GM23248 (cell line): ENCODE data around the gene SLAMF1. TPM values are rescaled to one million over a fixed set of nuclear protein-coding genes. Genes with fewer than 3 reads are reported as not detected.

Experiments
- DNase-seq: peaks from one replicate; pipeline ENCODE4 v3.0.0-alpha.2; 2015
- H2AFZ ChIP-seq: fragments of 200-600 bp; sonication (generic); 2 replicates; pipeline ENCODE4 v1.6.1; 2016; ENCODE audit warnings: antibody characterized with exemption
- H3F3A ChIP-seq: fragments of 200-600 bp; sonication (generic); 2 replicates; pipeline ENCODE4 v1.6.1; 2016; ENCODE audit warnings: mild to moderate bottlenecking, antibody characterized with exemption, mixed run types; ENCODE audit not compliant: insufficient read depth
- H3K27ac ChIP-seq: fragments of 200-600 bp; sonication (generic); 2 replicates; pipeline ENCODE4 v1.5.1; 2016; ENCODE audit warnings: mild to moderate bottlenecking
- H3K27me3 ChIP-seq: fragments of 200-600 bp; sonication (generic); replicated peaks from 2 replicates; pipeline ENCODE4 v1.6.1; 2016; ENCODE audit warnings: mild to moderate bottlenecking; ENCODE audit not compliant: insufficient read depth
- H3K36me3 ChIP-seq: fragments of 200-600 bp; sonication (generic); 2 replicates; pipeline ENCODE4 v1.6.1; 2016; ENCODE audit warnings: low read depth, mild to moderate bottlenecking
- H3K4me1 ChIP-seq: fragments of 200-600 bp; sonication (generic); 2 replicates; pipeline ENCODE4 v1.6.1; 2016; ENCODE audit warnings: mild to moderate bottlenecking; ENCODE audit not compliant: insufficient read depth
- H3K4me2 ChIP-seq: fragments of 200-600 bp; sonication (generic); one replicate; pipeline ENCODE4 v1.6.1; 2016; ENCODE audit warnings: mild to moderate bottlenecking; ENCODE audit not compliant: unreplicated experiment
- H3K4me3 ChIP-seq: fragments of 200-600 bp; sonication (generic); 2 replicates; pipeline ENCODE4 v1.5.1; 2016; ENCODE audit warnings: mild to moderate bottlenecking
- H3K79me2 ChIP-seq: fragments of 200-600 bp; sonication (generic); 2 replicates; pipeline ENCODE4 v1.6.1; 2016; ENCODE audit warnings: mild to moderate bottlenecking; ENCODE audit not compliant: insufficient read depth
- H3K9ac ChIP-seq: fragments of 200-600 bp; sonication (generic); 2 replicates; pipeline ENCODE4 v1.6.1; 2016; ENCODE audit warnings: mild to moderate bottlenecking
- H3K9me2 ChIP-seq: fragments of 200-600 bp; sonication (generic); 2 replicates; pipeline ENCODE4 v1.6.1; 2016; ENCODE audit warnings: mixed run types, mild to moderate bottlenecking, moderate library complexity; ENCODE audit not compliant: insufficient read depth
- H3K9me3 ChIP-seq: fragments of 200-600 bp; sonication (generic); one replicate; pipeline ENCODE4 v1.6.1; 2017; ENCODE audit warnings: low read depth
- H4K20me1 ChIP-seq: fragments of 200-600 bp; sonication (generic); 2 replicates; pipeline ENCODE4 v1.6.0; 2016; ENCODE audit not compliant: insufficient read depth
- EZH2 ChIP-seq: fragments of 200-600 bp; sonication (generic); IDR thresholded peaks from 2 replicates; pipeline ENCODE4 v1.6.1; 2018; ENCODE audit warnings: antibody characterized with exemption, mild to moderate bottlenecking; ENCODE audit not compliant: insufficient read depth, poor library complexity, severe bottlenecking
- EZH2phosphoT487 ChIP-seq: fragments of 200-600 bp; sonication (generic); IDR thresholded peaks from 2 replicates; pipeline ENCODE4 v1.6.1; 2018; ENCODE audit warnings: antibody characterized with exemption, moderate library complexity, mild to moderate bottlenecking, low read depth; ENCODE audit not compliant: insufficient read depth
- WGBS, 2 experiments: methylation state at CpG; one replicate each; pipeline ENCODE4 v1.1.6; 2015 to 2017; ENCODE audit warnings: low lambda C conversion rate in 2 of 2, low coverage in 1 of 2; ENCODE audit errors: missing lambda C conversion rate in 2 of 2; 5-methylcytosine and 5-hydroxymethylcytosine counted together
- in situ Hi-C: fragments of 300-500 bp; cut with MboI; formaldehyde crosslinking; loops from 2 replicates; pipeline ENCODE4 v1.15.0; 2020
- polyA plus RNA-seq: library from polyadenylated mRNA; unstranded; fragments of >200 nt; fragmentation: Nextera tagmentation; extraction: Ambion mirVana; gene quantifications from 2 replicates; pipeline ENCODE4 v1.2.1, GENCODE V29; 2016
- total RNA-seq: library from RNA; depleted of rRNA; stranded (reverse); fragments of >200 nt; shearing (Covaris generic); gene quantifications from 2 replicates; pipeline ENCODE4 v1.2.3, GENCODE V29; 2014

Gene SLAMF1
- total and polyA plus RNA-seq, 2 experiments from 2014 or later, result not detected

DNA sequence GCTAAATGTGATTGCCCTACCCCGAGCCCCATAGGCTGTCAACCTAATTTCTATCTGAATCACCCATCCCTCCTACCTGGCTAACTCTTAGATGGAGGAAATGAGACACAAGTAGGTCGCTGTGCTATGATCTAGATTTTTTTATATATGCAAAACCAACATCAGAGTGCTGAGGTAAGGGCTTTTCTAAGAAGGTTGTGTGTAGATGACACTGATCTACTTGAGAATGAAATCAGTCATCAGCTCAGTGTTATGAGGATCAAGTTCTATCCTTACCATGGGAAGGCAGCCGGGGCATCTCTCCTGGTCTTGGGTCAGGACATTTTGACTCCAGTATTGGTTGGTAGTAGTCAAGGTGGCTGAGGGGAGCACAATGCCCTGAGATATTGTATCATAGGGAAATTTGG lies 23.6 kb downstream of the SLAMF1 start:
- Histone ChIP-seq H3K36me3 (no peaks in the 10 kb centered on the region), H3K4me2 (no peak overlapping the region), H3K9ac (no peak overlapping the region), H4K20me1 (no peaks in the 10 kb centered on the region), H3F3A (no peaks in the 10 kb centered on the region), H2AFZ (no peak overlapping the region), H3K4me3 (no peak overlapping the region), H3K9me2 (no peaks in the 10 kb centered on the region), H3K4me1 (no peaks in the 10 kb centered on the region), H3K9me3 (no peaks in the 10 kb centered on the region), H3K79me2 (no peaks in the 10 kb centered on the region), H3K27ac (no peak overlapping the region), H3K27me3 (no peaks in the 10 kb centered on the region)
- in situ Hi-C loops, result no loop called here
- TF ChIP-seq EZH2 (no peak), EZH2phosphoT487 (no peak)
- 11 to 18% methylated on average over 3 of the region's 3 CpGs for WGBS, 2 experiments
- no peak for DNase-seq

DNA sequence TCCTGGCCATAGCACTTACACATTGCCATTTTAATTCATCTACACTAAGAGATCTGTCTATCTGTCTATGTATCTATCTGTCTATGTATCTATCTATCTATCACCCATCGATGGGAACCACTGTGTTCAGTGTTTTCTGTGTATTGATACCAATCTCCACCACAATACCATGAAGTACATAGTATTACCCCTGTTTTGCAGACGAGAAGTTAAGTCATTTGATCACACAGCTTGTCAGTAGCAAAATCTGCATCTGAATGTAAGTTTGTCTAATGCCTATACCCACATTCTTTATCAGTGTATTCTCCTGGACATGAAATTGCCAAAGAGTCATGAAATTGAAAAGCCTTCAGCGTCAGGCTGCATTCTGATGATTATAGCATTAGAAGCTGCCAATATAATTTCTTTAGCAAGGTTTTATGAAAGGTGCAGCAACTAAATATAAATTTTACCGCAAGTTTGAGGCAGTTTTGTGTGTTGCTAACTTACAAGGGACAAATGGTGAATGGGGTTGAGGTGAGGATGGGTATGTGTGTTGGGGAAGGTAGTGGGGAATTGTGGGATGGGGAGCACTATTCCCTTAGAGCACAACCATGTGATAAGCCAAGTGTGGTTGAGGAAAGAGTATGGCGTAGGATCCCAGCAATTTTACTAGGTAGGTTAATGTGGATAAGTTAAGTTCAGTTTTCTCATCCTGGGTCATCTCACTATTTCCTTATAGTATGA lies 24.2 kb downstream of the SLAMF1 start:
- in situ Hi-C loops, result no loop called here
- H3K9me3 ChIP-seq, result no peaks in the 10 kb centered on the region
- no peak for DNase-seq
- H2AFZ ChIP-seq, result no peak overlapping the region
- no peaks in the 10 kb centered on the region for H3K9me2 ChIP-seq
- no peaks in the 10 kb centered on the region for H3K27me3 ChIP-seq
- 10 to 12% methylated on average over 5 of the region's 5 CpGs for WGBS, 2 experiments
- H4K20me1 ChIP-seq, result no peaks in the 10 kb centered on the region
- no peak overlapping the region for H3K4me2 ChIP-seq
- H3K36me3 ChIP-seq, result no peaks in the 10 kb centered on the region
- no peak overlapping the region for H3K9ac ChIP-seq
- no peaks in the 10 kb centered on the region for H3K4me1 ChIP-seq
- H3K79me2 ChIP-seq, result no peaks in the 10 kb centered on the region
- TF ChIP-seq EZH2, result no peak
- no peak for TF ChIP-seq EZH2phosphoT487
- H3F3A ChIP-seq, result no peaks in the 10 kb centered on the region
- H3K4me3 ChIP-seq, result no peak overlapping the region
- H3K27ac ChIP-seq, result no peak overlapping the region

DNA sequence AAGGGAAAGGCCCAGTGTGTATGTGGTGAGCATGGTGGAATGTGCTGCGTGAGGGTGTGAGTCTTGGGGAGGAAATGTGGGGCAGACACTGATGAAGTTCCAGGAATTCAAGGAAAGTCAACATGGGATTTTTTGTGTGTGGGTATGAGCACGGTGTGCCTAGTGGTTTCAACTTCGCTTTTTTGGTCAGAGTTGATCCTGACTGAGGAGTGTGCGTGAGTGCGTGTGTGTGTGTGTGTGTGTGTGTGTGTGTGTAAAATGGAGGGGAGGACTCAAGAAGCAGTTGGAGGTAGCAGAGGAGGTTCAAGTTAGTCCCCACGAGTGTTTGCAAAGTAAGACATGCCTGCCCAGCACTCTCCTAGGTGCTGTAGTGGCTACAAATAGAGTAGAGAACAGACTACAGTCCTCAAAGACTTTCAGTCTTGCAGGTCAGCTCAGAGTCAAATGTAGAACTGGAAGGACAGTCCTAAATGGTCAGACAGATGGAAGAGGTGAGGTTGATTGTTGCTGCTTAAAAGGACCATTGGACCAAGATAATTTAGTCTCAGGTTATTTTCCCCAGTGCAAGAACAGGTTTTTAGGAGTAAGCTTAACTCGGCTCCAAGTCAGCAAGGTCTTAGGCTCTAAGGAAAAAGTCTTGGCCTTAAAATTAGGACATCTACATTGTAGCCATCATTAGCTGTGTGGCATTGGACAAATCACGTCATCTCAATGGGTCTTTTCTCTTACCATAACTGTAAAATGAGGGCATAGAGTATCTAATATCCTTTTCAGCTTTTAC lies 25.0 kb downstream of the SLAMF1 start:
- Histone ChIP-seq H3K27me3 (no peaks in the 10 kb centered on the region), H3F3A (no peaks in the 10 kb centered on the region), H4K20me1 (no peaks in the 10 kb centered on the region), H3K27ac (no peak overlapping the region), H3K79me2 (no peaks in the 10 kb centered on the region), H3K36me3 (no peaks in the 10 kb centered on the region), H3K9me3 (no peaks in the 10 kb centered on the region), H2AFZ (no peak overlapping the region), H3K9ac (no peak overlapping the region), H3K4me2 (no peak overlapping the region), H3K4me3 (no peak overlapping the region), H3K9me2 (no peaks in the 10 kb centered on the region), H3K4me1 (no peaks in the 10 kb centered on the region)
- DNase-seq, result no peak
- in situ Hi-C loops, result no loop called here
- TF ChIP-seq EZH2, result no peak
- TF ChIP-seq EZH2phosphoT487, result no peak
- WGBS, 2 experiments, result 34 to 41% methylated on average over 8 of the region's 8 CpGs

DNA sequence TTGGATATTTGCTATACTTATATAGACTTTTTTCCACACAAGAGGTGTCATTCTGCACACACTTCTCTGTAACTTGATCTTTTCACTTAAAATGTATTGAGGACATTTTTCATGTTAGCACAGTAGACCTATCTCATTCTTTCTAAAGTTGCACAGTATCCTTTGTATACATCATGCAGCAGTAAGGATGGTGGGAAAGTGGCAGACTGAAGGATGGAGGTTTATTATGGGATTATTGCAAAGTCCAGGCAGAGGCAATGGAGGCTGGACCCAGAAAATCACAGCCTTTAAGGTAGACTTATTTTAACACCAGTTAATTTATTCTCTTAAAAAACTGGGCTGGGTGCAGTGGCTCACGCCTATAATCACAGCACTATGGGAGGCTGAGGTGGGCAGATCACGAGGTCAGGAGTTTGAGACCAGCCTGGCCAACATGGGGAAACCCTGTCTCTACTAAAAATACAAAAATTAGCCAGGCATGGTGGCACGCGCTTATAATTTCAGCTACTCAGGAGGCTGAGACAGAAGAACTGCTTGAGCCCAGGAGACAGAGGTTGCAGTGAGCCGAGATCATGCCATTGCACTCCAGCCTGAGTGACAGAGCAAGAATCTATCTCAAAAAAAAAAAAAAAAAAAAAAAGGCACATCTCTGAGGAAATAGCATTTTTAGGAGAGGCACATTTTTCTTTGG lies 25.8 kb downstream of the SLAMF1 start:
- Histone ChIP-seq H3K4me3 (no peak overlapping the region), H3K27ac (no peak overlapping the region), H3K4me1 (no peaks in the 10 kb centered on the region), H3K36me3 (no peaks in the 10 kb centered on the region), H3K27me3 (no peaks in the 10 kb centered on the region), H3K4me2 (no peak overlapping the region), H3K79me2 (no peaks in the 10 kb centered on the region), H4K20me1 (no peaks in the 10 kb centered on the region), H3K9me3 (no peaks in the 10 kb centered on the region), H3K9ac (no peak overlapping the region), H3K9me2 (no peaks in the 10 kb centered on the region), H3F3A (no peaks in the 10 kb centered on the region), H2AFZ (no peak overlapping the region)
- WGBS, 2 experiments, result 33 to 43% methylated on average over 5 of the region's 5 CpGs
- TF ChIP-seq EZH2 (no peak), EZH2phosphoT487 (no peak)
- DNase-seq, result no peak
- in situ Hi-C loops, result no loop called here
